Transverse colon (tissue), 4 donors: ENCODE results near the gene ZBP1. TPM values are rescaled to one million over a fixed set of nuclear protein-coding genes. Genes with fewer than 3 reads are reported as not detected.

Source experiments
- DNase-seq: peaks from one replicate; pipeline ENCODE4 v3.0.0-alpha.2; 2019
- H3K27ac ChIP-seq, 4 donors: fragments of 200-600 bp; sonication (generic); 2 replicates each; pipeline ENCODE4 v1.5.1; 2016 to 2018; ENCODE audit warnings: inconsistent platforms in 4 of 4
- H3K27me3 ChIP-seq: fragments of 200-600 bp; sonication (generic); 2 replicates; pipeline ENCODE4 v1.5.1; 2017; ENCODE audit warnings: inconsistent platforms
- H3K36me3 ChIP-seq, 4 donors: fragments of 200-600 bp; sonication (generic); 2 replicates each; pipeline ENCODE4 v1.5.1; 2017 to 2019; ENCODE audit warnings: inconsistent platforms in 4 of 4
- H3K4me1 ChIP-seq, 4 donors: fragments of 200-600 bp; sonication (generic); 2 replicates each; pipeline ENCODE4 v1.5.1; 2017 to 2020; ENCODE audit warnings: inconsistent platforms in 4 of 4
- H3K4me3 ChIP-seq, 4 donors: fragments of 200-600 bp; sonication (generic); 1 replicate in 1 of 4; 2 replicates in 3 of 4; pipeline versions ENCODE4 v1.5.1 to v1.6.1; 2017 to 2019; ENCODE audit warnings: inconsistent platforms in 4 of 4
- H3K9me3 ChIP-seq, 2 donors: fragments of 200-600 bp; sonication (generic); 2 replicates each; pipeline ENCODE4 v1.5.1; 2017 to 2019; ENCODE audit warnings: inconsistent platforms in 2 of 2
- CTCF ChIP-seq, 5 experiments: fragments of 200-600 bp in 3 of 5; fragments of 450-650 bp in 2 of 5; sonication (generic) in 3 of 5; IDR thresholded peaks; 1 replicate in 2 of 5; 2 replicates in 3 of 5; pipeline ENCODE4 v1.5.1; 2016 to 2017; ENCODE audit warnings: antibody characterized with exemption in 5 of 5, inconsistent platforms in 3 of 5, mild to moderate bottlenecking in 2 of 5, moderate library complexity in 1 of 5
- EP300 ChIP-seq: sonication (generic); formaldehyde crosslinking; IDR thresholded peaks from one replicate; pipeline ENCODE4 v1.6.1; 2017; ENCODE audit warnings: antibody characterized with exemption, low read depth
- POLR2A ChIP-seq: fragments of 450-650 bp; IDR thresholded peaks from one replicate; pipeline ENCODE4 v1.6.1; 2016; ENCODE audit warnings: antibody characterized with exemption, mild to moderate bottlenecking, moderate library complexity
- POLR2AphosphoS5 ChIP-seq, 3 donors: sonication (generic); formaldehyde crosslinking; IDR thresholded peaks; one replicate each; pipeline ENCODE4 v1.6.1; 2016; ENCODE audit warnings: antibody characterized with exemption in 3 of 3
- WGBS, 2 donors: methylation state at CpG; one replicate each; pipeline ENCODE4 v1.1.5; 2018; ENCODE audit warnings: low coverage in 1 of 2; 5-methylcytosine and 5-hydroxymethylcytosine counted together
- in situ Hi-C, 4 donors: fragments of 200-750 bp; cut with MboI; loops; one replicate each; pipeline versions ENCODE4 v1.15.0 to v1.15.1; 2017; ENCODE audit warnings: low sequenced_read_pairs in 3 of 4, low pct_ligation_motif_present in 1 of 4, low pct_unique_long_range_greater_than_20kb in 1 of 4
- intact Hi-C: fragments of 100-400 bp; cut with DNase I; formaldehyde crosslinking; loops from one replicate; pipeline ENCODE4 v1.15.1; 2023; ENCODE audit warnings: low total_unique reads
- total RNA-seq, 4 donors: library from RNA; depleted of rRNA; stranded (reverse); fragments of >200 nt; gene quantifications; one replicate each; pipeline ENCODE4 v1.1.0, GENCODE V29; 2016

ZBP1 gene
- total RNA-seq, 4 donors from 2014 or later, result 1.6 to 4.4 TPM; not detected in 2

- intact Hi-C loops (no loop called here), in situ Hi-C loops (loop anchor here in 1 of 4 donors (25.0 kb wide), 1 partner anchor 199 kb away; the partner anchor contains the start of gene RBM38)
- 51 to 92% methylated on average over 4 to 8 of the region's 8 CpGs for WGBS, 2 donors
- H3K4me3 ChIP-seq, result no peak overlapping the region
- H3K9me3 ChIP-seq, result no peaks in the 10 kb centered on the region
- H3K4me1 ChIP-seq, result peaks cover 15 to 44% (median 31%) of the 10 kb centered on the region in 4 donors
- no peaks in the 10 kb centered on the region for H3K27me3 ChIP-seq
- DNase-seq, result peak; percentile 85
- no peak overlapping the region for H3K27ac ChIP-seq
- TF ChIP-seq POLR2A, result no peak
- TF ChIP-seq CTCF (IDR thresholded peaks at IDR 0.05), result no peak
- no peak for TF ChIP-seq POLR2AphosphoS5 (IDR thresholded peaks at IDR 0.05)
- TF ChIP-seq EP300, result no peak
- H3K36me3 ChIP-seq, result no peaks in the 10 kb centered on the region
Measured at GRCh38 chr20:57586370-57586793, 33.8 kb downstream of the ZBP1 start.

- H3K4me3 ChIP-seq, result no peak overlapping the region
- intact Hi-C loops (no loop called here), in situ Hi-C loops (loop anchor here in 1 of 4 donors (25.0 kb wide), 1 partner anchor 198 kb away; the partner anchor contains the start of gene RBM38)
- H3K4me1 ChIP-seq, result peaks cover 20 to 49% (median 38%) of the 10 kb centered on the region in 4 donors
- no peaks in the 10 kb centered on the region for H3K36me3 ChIP-seq
- no peak overlapping the region for H3K27ac ChIP-seq
- TF ChIP-seq POLR2A, result no peak
- TF ChIP-seq POLR2AphosphoS5 (IDR thresholded peaks at IDR 0.05), result no peak
- no peak for TF ChIP-seq EP300
- no peak for TF ChIP-seq CTCF (IDR thresholded peaks at IDR 0.05)
- H3K27me3 ChIP-seq, result no peaks in the 10 kb centered on the region
- no peaks in the 10 kb centered on the region for H3K9me3 ChIP-seq
- WGBS, 2 donors, result 56 to 82% methylated on average over 2 to 17 of the region's 17 CpGs
- no peak for DNase-seq
Measured at GRCh38 chr20:57585466-57586213, 34.6 kb downstream of the ZBP1 start.

- H3K4me3 ChIP-seq, result no peak overlapping the region
- 65 to 69% methylated on average over 4 to 8 of the region's 8 CpGs for WGBS, 2 donors
- no peaks in the 10 kb centered on the region for H3K27me3 ChIP-seq
- in situ Hi-C loops (loop anchor here in 1 of 4 donors (25.0 kb wide), 1 partner anchor 198 kb away; the partner anchor contains the start of gene RBM38), intact Hi-C loops (no loop called here)
- no peaks in the 10 kb centered on the region for H3K9me3 ChIP-seq
- no peak overlapping the region for H3K27ac ChIP-seq
- peaks cover 28 to 49% (median 38%) of the 10 kb centered on the region in 4 donors for H3K4me1 ChIP-seq
- no peak for DNase-seq
- no peak for TF ChIP-seq POLR2AphosphoS5 (IDR thresholded peaks at IDR 0.05)
- no peak for TF ChIP-seq EP300
- no peak for TF ChIP-seq CTCF (IDR thresholded peaks at IDR 0.05)
- TF ChIP-seq POLR2A, result no peak
- no peaks in the 10 kb centered on the region for H3K36me3 ChIP-seq
Measured at GRCh38 chr20:57584768-57585461, 35.3 kb downstream of the ZBP1 start.
